LNCAP (cell line): Measurements from ENCODE around the gene SCARB1.

Source experiments
- TF ChIP-seq, protein P1 (sequence below): fragments of 450-650 bp; IDR thresholded peaks from 2 replicates; pipeline ENCODE4 v1.5.1; 2017; ENCODE audit warnings: mild to moderate bottlenecking

The SCARB1 gene

DNA sequence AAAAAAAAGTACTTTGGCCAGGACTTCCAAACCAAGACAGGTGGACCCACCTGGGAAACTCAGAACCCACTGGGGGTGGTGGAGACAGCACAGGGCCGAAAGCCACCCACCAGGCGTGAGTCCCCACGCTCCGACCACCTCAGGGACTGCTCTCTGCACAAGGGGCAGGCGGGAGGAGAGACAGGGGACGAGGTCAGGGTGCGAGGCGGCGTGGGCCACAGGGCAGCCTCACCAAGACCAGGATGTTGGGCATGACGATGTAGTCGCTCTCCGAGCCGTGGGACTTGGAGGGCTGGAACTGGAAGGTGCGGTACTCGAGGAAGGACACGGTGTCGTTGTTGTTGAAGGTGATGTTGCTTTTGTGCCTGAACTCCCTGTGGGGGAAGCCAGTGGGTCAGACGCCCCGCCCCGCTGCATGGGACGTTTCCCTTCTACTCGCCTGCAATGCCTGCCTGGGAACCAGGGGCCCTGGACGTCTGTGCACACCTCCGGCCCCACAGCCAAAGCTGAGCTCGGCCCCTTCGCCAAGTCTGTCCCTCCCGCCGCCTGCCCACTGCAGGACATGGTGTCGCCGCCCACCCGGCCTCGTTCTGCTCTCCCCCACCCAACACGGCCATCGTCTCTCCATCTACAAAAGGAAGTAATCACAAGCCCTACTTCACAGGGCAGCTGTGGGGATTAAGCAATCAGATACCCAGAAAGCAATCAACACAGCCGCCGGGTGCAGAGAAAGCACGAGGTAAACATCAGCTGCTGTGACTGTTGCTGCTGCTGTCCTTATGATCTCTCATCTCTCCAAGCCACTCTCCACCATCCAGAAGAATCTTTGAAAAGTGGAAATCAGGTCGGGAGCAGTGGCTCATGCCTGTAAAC is 48.7 kb downstream of the SCARB1 start:
- TF ChIP-seq, protein P1, sequence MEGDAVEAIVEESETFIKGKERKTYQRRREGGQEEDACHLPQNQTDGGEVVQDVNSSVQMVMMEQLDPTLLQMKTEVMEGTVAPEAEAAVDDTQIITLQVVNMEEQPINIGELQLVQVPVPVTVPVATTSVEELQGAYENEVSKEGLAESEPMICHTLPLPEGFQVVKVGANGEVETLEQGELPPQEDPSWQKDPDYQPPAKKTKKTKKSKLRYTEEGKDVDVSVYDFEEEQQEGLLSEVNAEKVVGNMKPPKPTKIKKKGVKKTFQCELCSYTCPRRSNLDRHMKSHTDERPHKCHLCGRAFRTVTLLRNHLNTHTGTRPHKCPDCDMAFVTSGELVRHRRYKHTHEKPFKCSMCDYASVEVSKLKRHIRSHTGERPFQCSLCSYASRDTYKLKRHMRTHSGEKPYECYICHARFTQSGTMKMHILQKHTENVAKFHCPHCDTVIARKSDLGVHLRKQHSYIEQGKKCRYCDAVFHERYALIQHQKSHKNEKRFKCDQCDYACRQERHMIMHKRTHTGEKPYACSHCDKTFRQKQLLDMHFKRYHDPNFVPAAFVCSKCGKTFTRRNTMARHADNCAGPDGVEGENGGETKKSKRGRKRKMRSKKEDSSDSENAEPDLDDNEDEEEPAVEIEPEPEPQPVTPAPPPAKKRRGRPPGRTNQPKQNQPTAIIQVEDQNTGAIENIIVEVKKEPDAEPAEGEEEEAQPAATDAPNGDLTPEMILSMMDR, result no peak

DNA sequence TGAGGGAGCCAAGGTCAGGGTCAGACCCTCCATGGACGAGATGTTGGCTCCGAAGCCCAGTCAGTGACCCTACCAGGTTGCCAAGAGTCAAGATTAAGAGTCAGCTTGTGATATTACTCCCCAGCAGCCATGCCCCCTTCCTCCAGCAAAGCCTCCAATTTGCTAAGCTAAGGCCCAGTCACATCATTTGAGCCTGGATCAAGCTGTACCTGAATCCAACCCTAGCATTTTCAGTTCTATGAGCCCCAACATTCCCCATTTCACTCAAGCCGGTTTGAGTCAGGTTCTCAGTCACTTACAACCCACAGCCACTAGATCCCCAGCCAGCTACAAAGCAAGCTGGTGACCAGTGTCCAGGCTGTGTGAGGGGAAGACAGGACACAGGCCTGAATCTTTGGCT is 49.9 kb downstream of the SCARB1 start:
- TF ChIP-seq, protein P1, result no peak

DNA sequence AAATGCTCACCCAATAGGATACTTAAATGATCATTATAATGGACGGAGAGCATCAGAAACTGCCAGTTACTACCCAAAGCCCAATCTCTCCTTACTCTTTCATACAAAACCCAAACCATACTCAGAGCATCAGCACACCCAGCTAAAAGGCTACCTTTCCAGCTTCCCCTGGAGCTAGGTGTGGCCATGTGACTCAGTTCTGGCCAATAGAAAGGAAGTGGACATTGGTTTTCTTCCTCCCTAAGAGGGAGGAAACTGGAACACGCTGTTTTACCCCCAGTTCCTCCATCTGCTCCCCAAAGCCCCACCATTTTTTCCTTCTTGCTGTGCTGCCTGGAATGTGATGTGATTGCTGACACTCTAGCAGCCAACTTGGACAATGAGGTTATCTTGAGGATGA is 50.7 kb downstream of the SCARB1 start:
- TF ChIP-seq, protein P1, result no peak

DNA sequence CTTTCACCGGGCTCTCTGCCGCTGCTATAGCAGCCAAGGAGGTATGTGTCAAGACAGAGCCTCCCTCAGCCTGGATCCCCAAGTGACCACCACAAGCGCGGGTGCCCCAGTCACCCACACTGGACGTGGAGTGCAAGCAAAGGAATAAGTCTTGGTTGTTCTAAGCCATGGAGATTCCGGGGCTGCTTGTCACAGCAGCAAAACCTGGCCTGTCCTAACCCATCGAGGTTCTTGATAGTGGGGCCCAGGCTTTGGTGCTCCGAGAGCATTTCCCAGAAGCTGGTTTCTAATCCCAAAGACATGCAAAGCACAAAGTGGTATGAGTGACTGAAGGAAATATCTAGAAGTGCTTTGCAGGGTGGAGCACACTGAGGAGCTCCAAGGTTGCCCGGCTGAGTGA is 51.3 kb downstream of the SCARB1 start:
- TF ChIP-seq, protein P1, result no peak

DNA sequence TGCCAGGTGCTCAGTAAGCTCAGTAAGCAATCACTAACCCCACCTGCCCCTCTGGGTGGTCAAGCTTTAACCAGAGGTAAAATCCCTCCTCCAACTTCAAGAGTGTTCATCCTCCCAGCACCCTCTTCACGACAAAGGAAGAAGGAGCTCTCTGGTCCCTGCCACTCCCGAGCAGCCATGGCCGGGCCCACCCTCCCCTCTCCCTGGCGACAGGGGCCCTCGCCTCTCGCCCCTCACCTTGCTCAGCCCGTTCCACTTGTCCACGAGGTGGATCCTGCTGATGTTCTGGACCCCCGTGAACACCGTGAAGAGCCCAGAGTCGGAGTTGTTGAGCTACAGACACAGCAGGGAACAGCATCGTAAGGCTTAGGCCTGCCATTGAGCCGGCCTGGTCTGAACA is 52.0 kb downstream of the SCARB1 start:
- TF ChIP-seq, protein P1, result no peak

DNA sequence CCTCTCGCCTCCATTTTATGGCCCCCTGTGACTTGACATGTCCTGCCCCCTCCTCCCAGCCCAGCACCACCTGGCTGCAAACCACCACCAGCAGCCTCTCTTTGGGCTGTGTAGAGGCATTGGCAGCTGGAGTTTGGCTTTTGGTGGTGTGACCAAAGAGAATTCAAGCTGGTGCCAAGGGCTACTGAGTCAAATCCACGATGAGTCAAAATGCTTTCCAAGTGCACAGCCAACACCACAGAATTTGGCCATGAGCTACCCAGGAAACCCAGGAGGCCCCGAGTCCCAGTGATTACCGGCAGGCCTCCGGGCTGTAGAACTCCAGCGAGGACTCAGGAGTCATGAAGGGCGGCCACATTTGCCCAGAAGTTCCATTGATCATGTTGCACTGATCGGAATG is 53.8 kb downstream of the SCARB1 start:
- TF ChIP-seq, protein P1, result no peak

DNA sequence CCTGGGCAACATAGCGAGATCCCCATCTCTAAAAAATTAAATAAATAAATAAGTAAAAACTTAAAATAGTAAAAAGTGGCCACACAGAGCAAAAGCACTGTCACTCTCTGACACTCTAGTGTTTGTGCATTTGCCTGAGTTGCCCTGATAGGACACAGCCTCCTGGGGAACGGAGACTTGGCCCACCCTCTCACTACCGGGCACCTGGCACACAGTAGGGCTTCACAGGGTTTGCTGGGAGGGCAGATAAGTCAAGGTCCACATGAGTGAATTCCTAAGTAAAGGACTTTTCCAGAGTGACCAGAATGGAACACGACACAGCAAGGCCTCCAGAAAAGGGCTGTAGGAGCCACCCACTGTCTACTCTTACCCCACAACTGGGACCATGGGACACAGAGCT is 54.3 kb downstream of the SCARB1 start:
- TF ChIP-seq, protein P1, result no peak
